Stimulated activated naive CD4-positive, alpha-beta T cell treated with Interleukin-2 at 50 U/mL for 16 hours (primary cell): ENCODE results near the gene PKD1.

ENCODE experiments used
- DNase-seq: peaks from one replicate; lab custom pipeline; 2025; lab: John Stamatoyannopoulos, UW

PKD1 gene

GRCh38 chr16:2087748-2088631 is 47.7 kb downstream of the PKD1 start:
- no peak for DNase-seq

DNA sequence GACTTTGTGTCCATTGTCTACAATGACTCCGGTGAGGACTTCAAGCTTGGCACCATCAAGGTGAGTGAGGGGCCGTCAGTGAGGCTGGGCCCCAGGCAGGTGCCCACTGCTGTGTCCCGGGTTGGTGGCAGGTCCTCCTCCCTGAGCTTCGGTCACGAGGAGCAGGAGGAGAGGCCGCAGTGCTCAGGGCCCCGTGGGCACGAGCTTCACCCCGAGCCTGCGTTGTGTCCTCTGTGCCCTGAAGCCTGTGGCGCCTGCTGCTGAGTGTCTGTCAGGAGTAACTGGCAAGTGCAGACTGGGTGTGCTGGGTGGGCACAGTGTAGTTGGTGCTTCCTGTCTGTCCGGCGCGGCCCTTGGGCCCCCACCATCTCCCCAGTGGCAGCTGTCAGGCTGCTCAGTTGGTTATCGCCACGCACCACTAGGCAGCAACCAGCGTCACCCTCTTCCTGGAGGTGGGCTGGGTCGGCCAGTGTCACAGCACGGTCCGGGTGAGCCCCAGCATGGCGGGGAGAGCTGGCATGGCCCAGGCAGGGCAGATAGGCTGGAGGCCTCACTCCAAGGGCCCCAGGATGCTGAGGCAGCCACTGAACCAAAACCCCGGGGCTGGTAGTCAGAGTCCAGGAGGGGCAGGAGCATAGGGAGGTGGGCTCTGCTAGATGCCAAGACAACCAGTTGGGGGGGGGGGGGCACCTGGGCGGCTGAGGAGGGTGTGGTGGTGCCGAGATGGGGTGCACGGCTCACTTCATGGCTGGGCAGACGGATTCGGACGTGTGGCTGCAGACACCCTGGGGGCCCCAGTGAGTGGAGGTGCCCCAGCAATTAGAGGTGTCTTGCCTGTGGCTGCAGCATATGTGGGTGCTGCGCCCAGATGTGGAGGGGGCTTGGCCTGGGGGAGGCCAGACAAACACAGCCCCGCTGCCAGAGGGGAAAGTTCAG is 48.6 kb downstream of the PKD1 start:
- no peak for DNase-seq

- no peak for DNase-seq
These were observed 49.5 kb downstream of the PKD1 start for GRCh38 chr16:2086106-2086742.

DNA sequence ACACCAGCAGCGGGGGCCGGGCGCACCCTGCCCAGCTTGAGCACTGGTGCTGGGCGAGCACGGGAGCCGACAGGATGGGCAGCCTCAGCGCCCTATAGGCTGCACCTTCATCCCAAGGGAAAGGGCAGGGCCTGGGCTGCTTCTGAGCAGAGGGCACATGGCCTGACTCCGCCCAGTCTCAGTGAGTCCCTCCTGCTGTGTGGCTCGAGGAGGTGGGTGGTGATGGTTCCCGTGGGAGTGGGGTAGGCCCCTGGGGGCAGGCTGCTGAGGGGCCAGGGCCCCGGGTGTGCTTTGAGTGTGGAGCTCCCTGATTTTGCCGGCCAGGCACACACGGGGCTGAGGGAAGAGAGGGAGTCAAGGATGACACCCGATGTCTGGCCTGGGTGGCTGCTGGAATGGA is 50.0 kb downstream of the PKD1 start:
- no peak for DNase-seq

GRCh38 chr16:2084895-2085625 is 50.6 kb downstream of the PKD1 start:
- no peak for DNase-seq

GRCh38 chr16:2083876-2084780 is 51.6 kb downstream of the PKD1 start:
- no peak for DNase-seq

GRCh38 chr16:2083409-2083808 is 52.3 kb downstream of the PKD1 start:
- DNase-seq, result no peak

DNA sequence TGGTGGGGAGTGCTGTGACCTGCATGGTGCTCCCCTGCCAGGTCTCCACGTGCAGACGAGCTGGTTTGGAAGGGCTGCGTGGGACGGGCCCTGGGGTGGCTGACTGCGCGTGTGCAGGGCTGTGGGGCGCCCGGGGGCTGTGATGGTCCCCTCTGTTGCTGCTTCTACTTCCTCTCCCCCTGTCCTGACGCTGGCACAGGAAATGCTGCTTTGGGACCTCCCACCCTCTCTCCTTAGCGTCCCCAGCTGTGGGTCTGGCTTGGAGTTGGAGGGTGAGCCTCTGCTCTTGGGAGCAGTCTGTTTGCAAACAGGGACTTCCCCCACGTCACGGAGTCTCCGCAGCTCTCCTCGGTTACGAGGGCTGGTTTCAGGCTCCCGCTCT is 52.7 kb downstream of the PKD1 start:
- DNase-seq, result no peak

GRCh38 chr16:2082171-2082982 is 53.3 kb downstream of the PKD1 start:
- no peak for DNase-seq

- DNase-seq, result no peak
These were observed 54.3 kb downstream of the PKD1 start for GRCh38 chr16:2081201-2082084.

DNA sequence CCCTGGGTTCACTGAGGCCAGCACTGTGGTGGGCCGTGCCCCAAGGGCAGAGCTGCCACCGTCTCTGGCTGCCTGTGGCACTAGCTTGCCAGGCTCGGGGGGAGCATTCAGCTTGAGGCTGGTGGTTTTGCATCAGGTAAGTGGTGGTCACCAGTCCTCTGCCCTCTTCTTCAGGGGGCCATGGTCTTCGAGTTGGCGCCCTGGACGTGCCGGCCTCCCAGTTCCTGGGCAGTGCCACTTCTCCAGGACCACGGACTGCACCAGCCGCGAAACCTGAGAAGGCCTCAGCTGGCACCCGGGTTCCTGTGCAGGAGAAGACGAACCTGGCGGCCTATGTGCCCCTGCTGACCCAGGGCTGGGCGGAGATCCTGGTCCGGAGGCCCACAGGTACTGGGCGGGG is 55.7 kb downstream of the PKD1 start:
- DNase-seq, result no peak

- no peak for DNase-seq
These were observed 56.3 kb downstream of the PKD1 start for GRCh38 chr16:2079311-2079800.

DNA sequence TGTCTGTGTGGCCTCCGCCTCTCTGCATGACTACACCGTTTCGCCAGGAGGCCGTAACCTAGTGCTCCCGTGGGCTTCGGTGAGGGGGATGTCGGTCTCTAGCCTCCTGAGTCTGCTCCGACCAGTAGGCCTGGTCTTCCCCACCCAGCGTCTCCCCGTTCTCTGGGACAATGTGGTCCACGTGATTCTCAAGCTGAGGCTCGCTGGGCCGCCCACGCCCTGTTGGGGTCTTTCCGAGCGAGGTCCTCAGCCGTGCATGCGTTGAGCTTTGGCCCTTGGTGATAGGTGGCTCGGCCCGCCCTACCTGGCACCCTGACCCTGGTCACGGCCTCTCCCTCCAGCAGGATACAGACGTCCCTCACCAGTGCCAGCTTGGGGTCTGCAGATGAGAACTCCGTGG is 57.0 kb downstream of the PKD1 start:
- DNase-seq, result no peak

DNA sequence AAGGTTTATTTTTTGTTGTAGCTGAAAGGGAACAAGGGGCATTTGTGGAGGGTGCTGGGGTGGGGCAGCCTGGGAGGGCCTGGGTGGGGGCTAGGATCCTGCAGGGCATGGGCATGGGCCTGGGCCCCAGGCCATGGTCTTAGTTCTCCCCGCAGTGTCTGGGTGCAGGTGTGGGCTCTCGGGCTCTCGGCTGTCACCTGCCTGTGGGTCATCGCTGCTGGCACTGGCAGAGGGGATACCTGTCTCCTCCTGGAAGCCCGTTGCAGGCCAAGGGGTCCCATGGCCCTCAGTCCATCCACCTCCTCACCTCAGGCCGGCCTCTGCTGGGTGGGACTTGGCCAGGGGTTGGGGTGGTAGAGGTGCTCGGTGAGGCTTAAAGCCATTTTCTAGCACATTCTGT is 57.6 kb downstream of the PKD1 start:
- no peak for DNase-seq

- DNase-seq, result no peak
These were observed 58.0 kb downstream of the PKD1 start for GRCh38 chr16:2077696-2078095.

DNA sequence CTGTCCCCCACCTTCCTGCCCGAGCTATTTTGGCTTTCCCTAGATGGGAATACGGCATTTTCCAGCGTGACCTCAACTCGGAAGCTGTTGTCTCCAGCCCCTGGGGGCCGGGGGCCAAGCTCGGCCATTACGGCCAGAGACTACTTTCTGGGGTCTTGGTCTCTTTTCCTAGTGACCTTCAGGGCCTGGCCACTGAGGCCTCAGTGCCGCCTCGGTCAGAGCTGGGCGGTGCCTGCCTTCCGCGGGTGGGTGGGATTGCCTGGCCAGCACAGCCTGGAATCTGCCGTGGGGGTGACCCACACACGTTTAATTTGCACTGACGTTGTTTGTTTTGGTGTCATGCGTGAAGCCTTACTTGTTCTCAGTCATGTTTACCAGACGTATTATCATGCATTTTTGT is 58.7 kb downstream of the PKD1 start:
- no peak for DNase-seq

- DNase-seq, result no peak
These were observed 59.4 kb downstream of the PKD1 start for GRCh38 chr16:2076072-2076865.

DNA sequence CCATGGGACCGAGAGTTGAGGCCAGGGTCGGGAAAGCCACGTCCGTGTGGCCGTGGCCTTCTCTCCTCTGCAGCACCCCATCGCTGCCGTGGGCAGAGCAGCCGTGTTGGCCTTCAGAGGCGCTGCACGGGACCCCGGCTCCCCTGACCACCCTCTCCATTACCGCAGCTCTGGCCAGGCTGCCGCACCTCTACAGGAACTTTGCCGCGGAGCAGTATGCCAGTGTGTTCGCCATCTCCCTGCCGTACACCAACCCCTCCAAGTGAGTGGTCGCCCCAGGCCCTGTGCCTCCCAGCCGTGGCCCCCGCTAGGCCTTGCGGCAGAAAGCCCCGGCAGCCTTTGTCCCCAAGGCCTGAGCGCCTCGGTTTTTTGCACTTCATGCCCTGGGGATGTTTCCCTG is 60.1 kb downstream of the PKD1 start:
- DNase-seq, result no peak
